Uterus (tissue), 4 donors: ENCODE results near the gene ADAMTS4. TPM values are rescaled to one million over a fixed set of nuclear protein-coding genes. Genes with fewer than 3 reads are reported as not detected.

Experiments
- DNase-seq, 2 donors: peaks; one replicate each; pipeline ENCODE4 v3.0.0-alpha.2; 2019 to 2020
- H3K27ac ChIP-seq, 2 donors: fragments of 200-600 bp; sonication (generic); 1 replicate in 1 of 2; 2 replicates in 1 of 2; pipeline ENCODE4 v1.5.1; 2016 to 2018
- H3K27me3 ChIP-seq, 2 donors: fragments of 200-600 bp; sonication (generic); one replicate each; pipeline ENCODE4 v1.5.1; 2018 to 2019; ENCODE audit warnings: control low read depth in 1 of 2
- H3K36me3 ChIP-seq, 2 donors: fragments of 200-600 bp; sonication (generic); one replicate each; pipeline ENCODE4 v1.5.1; 2019; ENCODE audit warnings: control low read depth in 1 of 2
- H3K4me1 ChIP-seq, 2 donors: fragments of 200-600 bp; sonication (generic); one replicate each; pipeline ENCODE4 v1.5.1; 2018 to 2019; ENCODE audit warnings: control low read depth in 1 of 2
- H3K4me3 ChIP-seq, 2 donors: fragments of 200-600 bp; sonication (generic); 1 replicate in 1 of 2; 2 replicates in 1 of 2; pipeline ENCODE4 v1.5.1; 2018 to 2019; ENCODE audit warnings: mild to moderate bottlenecking in 1 of 2
- H3K9me3 ChIP-seq, 2 donors: fragments of 200-600 bp; sonication (generic); one replicate each; pipeline ENCODE4 v1.5.1; 2019; ENCODE audit warnings: control low read depth in 1 of 2
- CTCF ChIP-seq, 4 experiments: fragments of 200-600 bp in 2 of 4; fragments of 450-650 bp in 2 of 4; sonication (generic) in 2 of 4; IDR thresholded peaks; one replicate each; pipeline ENCODE4 v1.5.1; 2016 to 2019; ENCODE audit warnings: antibody characterized with exemption in 4 of 4, mild to moderate bottlenecking in 2 of 4, moderate library complexity in 1 of 4
- POLR2A ChIP-seq, 2 donors: fragments of 450-650 bp; IDR thresholded peaks; one replicate each; pipeline ENCODE4 v1.6.1; 2016; ENCODE audit warnings: antibody characterized with exemption in 2 of 2, mild to moderate bottlenecking in 1 of 2, moderate library complexity in 1 of 2
- intact Hi-C: fragments of 100-400 bp; cut with DNase I; formaldehyde crosslinking; loops from one replicate; pipeline ENCODE4 v1.15.1; 2023; ENCODE audit warnings: low total_unique reads
- total RNA-seq, 4 donors: library from RNA; depleted of rRNA in 3 of 4; stranded (reverse); fragments of >200 nt in 3 of 4; gene quantifications; one replicate each; pipeline versions ENCODE4 v1.1.0 to v1.2.4, GENCODE V29; 2014 to 2023
- donor health status: DM: yes; HTN: yes; CAD: no.

ADAMTS4 gene
- total RNA-seq, 4 donors from 2014 or later, result 1.3 to 41.5 (median 10.9) TPM

GRCh38 chr1:161195171-161195570 is 3.7 kb downstream of the ADAMTS4 start:
- H3K4me1 ChIP-seq, result peaks cover 11 to 19% of the 10 kb centered on the region in 2 donors
- TF ChIP-seq POLR2A (IDR thresholded peaks at IDR 0.05) (no peak), CTCF (IDR thresholded peaks at IDR 0.05) (no peak)
- no peak overlapping the region for H3K4me3 ChIP-seq
- no peaks in the 10 kb centered on the region for H3K36me3 ChIP-seq
- no peaks in the 10 kb centered on the region for H3K27me3 ChIP-seq
- intact Hi-C loops, result no loop called here
- no peak for DNase-seq
- H3K9me3 ChIP-seq, result no peaks in the 10 kb centered on the region
- H3K27ac ChIP-seq, result no peak overlapping the region

GRCh38 chr1:161193561-161194235 is 5.2 kb downstream of the ADAMTS4 start:
- TF ChIP-seq POLR2A (IDR thresholded peaks at IDR 0.05), result no peak
- peak in 2 of 4 experiments; percentile 13 to 39 for TF ChIP-seq CTCF (IDR thresholded peaks at IDR 0.05)
- Histone ChIP-seq H3K27me3 (no peaks in the 10 kb centered on the region), H3K9me3 (no peaks in the 10 kb centered on the region), H3K36me3 (no peaks in the 10 kb centered on the region), H3K4me3 (no peak overlapping the region), H3K4me1 (peaks cover 6 to 9% of the 10 kb centered on the region in 2 donors), H3K27ac (peak overlapping the region in 1 of 2 donors; percentile 43)
- no peak for DNase-seq
- intact Hi-C loops, result no loop called here

- peaks cover 3 to 6% of the 10 kb centered on the region in 2 donors for H3K4me1 ChIP-seq
- DNase-seq, result peak; percentile 55 to 68
- intact Hi-C loops, result no loop called here
- TF ChIP-seq POLR2A (IDR thresholded peaks at IDR 0.05) (no peak), CTCF (IDR thresholded peaks at IDR 0.05) (peak; percentile 70 to 86 (median 84))
- no peaks in the 10 kb centered on the region for H3K9me3 ChIP-seq
- H3K4me3 ChIP-seq, result no peak overlapping the region
- peak overlapping the region; percentile 42 to 43 for H3K27ac ChIP-seq
- no peaks in the 10 kb centered on the region for H3K36me3 ChIP-seq
- no peaks in the 10 kb centered on the region for H3K27me3 ChIP-seq
These were observed 6.1 kb downstream of the ADAMTS4 start for GRCh38 chr1:161192476-161193465.

GRCh38 chr1:161191971-161192370 is 6.9 kb downstream of the ADAMTS4 start:
- H3K4me1 ChIP-seq, result peaks cover 3 to 5% of the 10 kb centered on the region in 2 donors
- no peaks in the 10 kb centered on the region for H3K9me3 ChIP-seq
- intact Hi-C loops, result no loop called here
- no peaks in the 10 kb centered on the region for H3K27me3 ChIP-seq
- no peak overlapping the region for H3K4me3 ChIP-seq
- no peak for DNase-seq
- H3K27ac ChIP-seq, result no peak overlapping the region
- TF ChIP-seq POLR2A (IDR thresholded peaks at IDR 0.05), result no peak
- TF ChIP-seq CTCF (IDR thresholded peaks at IDR 0.05), result no peak
- no peaks in the 10 kb centered on the region for H3K36me3 ChIP-seq
